K562 (cell line): ENCODE data around the gene ITGA1. TPM values are rescaled to one million over a fixed set of nuclear protein-coding genes. Genes with fewer than 3 reads are reported as not detected.

Source experiments
- ARID1B ChIP-seq: fragments of 450-650 bp; IDR thresholded peaks from 2 replicates; pipeline ENCODE4 v1.6.1; 2016; ENCODE audit warnings: antibody characterized with exemption, mild to moderate bottlenecking, inconsistent platforms
- CREB3 ChIP-seq: fragments of 450-650 bp; conservative IDR thresholded peaks from 2 replicates; pipeline ENCODE4 v1.6.1; 2016; ENCODE audit warnings: missing genetic modification characterization, low read depth, mild to moderate bottlenecking, missing compliant biosample characterization, moderate library complexity
- CTCF ChIP-seq, 3 experiments: IDR thresholded peaks in 2 of 3; conservative IDR thresholded peaks in 1 of 3; 2 replicates each; pipeline ENCODE4 v1.5.1; 2011 to 2012; ENCODE audit warnings: low read length in 3 of 3, mild to moderate bottlenecking in 3 of 3, control low read depth in 2 of 3, improper control_type of control experiment in 1 of 3, inconsistent platforms in 1 of 3, low read depth in 1 of 3, mixed read lengths in 1 of 3, moderate library complexity in 1 of 3; ENCODE audit not compliant: insufficient read depth in 2 of 3
- E4F1 ChIP-seq: fragments of 250-450 bp; sonication (Bioruptor Pico); IDR thresholded peaks from 2 replicates; pipeline ENCODE4 v1.5.0; 2021; ENCODE audit warnings: mild to moderate bottlenecking, borderline replicate concordance
- HEY1 ChIP-seq: fragments of 250-450 bp; sonication (Bioruptor Pico); IDR thresholded peaks from 2 replicates; pipeline ENCODE4 v1.5.0; 2020; ENCODE audit warnings: mild to moderate bottlenecking, moderate library complexity, borderline replicate concordance
- MEIS2 ChIP-seq: fragments of 450-650 bp; IDR thresholded peaks from 2 replicates; pipeline ENCODE4 v1.6.1; 2014; ENCODE audit warnings: mild to moderate bottlenecking; ENCODE audit not compliant: partially characterized antibody
- PBX2 ChIP-seq, 2 experiments: IDR thresholded peaks in 1 of 2; conservative IDR thresholded peaks in 1 of 2; 2 replicates each; pipeline ENCODE4 v1.6.1; 2016; ENCODE audit warnings: low read depth in 2 of 2, mild to moderate bottlenecking in 1 of 2, missing compliant biosample characterization in 1 of 2, missing genetic modification characterization in 1 of 2, moderate library complexity in 1 of 2
- RAD21 ChIP-seq, 2 experiments: fragments of 250-450 bp in 1 of 2; fragments of 450-650 bp in 1 of 2; sonication (Bioruptor Pico) in 1 of 2; formaldehyde crosslinking in 1 of 2; IDR thresholded peaks in 1 of 2; conservative IDR thresholded peaks in 1 of 2; 2 replicates each; pipeline versions ENCODE4 v1.4.0 to v1.8.0; 2020 to 2022; ENCODE audit warnings: mild to moderate bottlenecking in 2 of 2, moderate library complexity in 1 of 2
- SMC3 ChIP-seq: conservative IDR thresholded peaks from 2 replicates; pipeline ENCODE4 v1.6.1; 2011; ENCODE audit warnings: low read depth, low read length, improper control_type of control experiment; ENCODE audit not compliant: insufficient read depth
- polyA plus RNA-seq, 8 experiments: library from polyadenylated mRNA; depleted of rRNA in 4 of 8; stranded (reverse) in 5 of 8; unstranded in 3 of 8; fragments of >200 nt; fragmentation: Nextera tagmentation in 2 of 8; fragmentation: Illumina TruSeq in 1 of 8; extraction: Ambion mirVana in 2 of 8; extraction: Trizol in 1 of 8; gene quantifications; 2 replicates each; pipeline versions ENCODE4 v1.2.1 to v1.2.3, GENCODE V29; 2011 to 2014; ENCODE audit warnings: inconsistent platforms in 1 of 8, missing spikeins in 1 of 8
- total RNA-seq, 7 experiments: library from RNA; depleted of rRNA in 6 of 7; stranded (reverse); fragments of >200 nt in 6 of 7; fragmentation: Illumina TruSeq in 2 of 7; extraction: Trizol in 2 of 7; gene quantifications; 2 replicates each; pipeline versions ENCODE4 v1.2.1 to v1.2.3, GENCODE V29; 2011 to 2021; ENCODE audit warnings: low replicate concordance in 1 of 7

The ITGA1 gene
- total and polyA plus RNA-seq, 9 of the 15 experiments (the other 6 are each of a cell fraction or from before 2014, with no cell fraction given): 0.04 to 0.22 TPM; not detected in 7

- TF ChIP-seq RAD21 (CRISPR knock-in tag; conservative IDR thresholded peaks at IDR 0.05 in 1 of 2, IDR thresholded peaks at IDR 0.05 in 1 of 2) (peak; percentile 51 to 69), SMC3 (peak; percentile 37), HEY1 (CRISPR knock-in tag) (no peak), CTCF (IDR thresholded peaks at IDR 0.05 in 2 of 3, conservative IDR thresholded peaks at IDR 0.05 in 1 of 3; ENCODE audit: insufficient read depth in 2 of 3, low read depth in 1 of 3, low read length in 3 of 3) (peak; percentile 65 to 80 (median 69)), CREB3 (tag) (no peak), PBX2 (CRISPR knock-in tag; IDR thresholded peaks at IDR 0.05; ENCODE audit: low read depth) (no peak), PBX2 (tag; conservative IDR thresholded peaks at IDR 0.05; ENCODE audit: low read depth) (0 out of 2 replicates have a peak, but pooled peaks have one; percentile 48), MEIS2 (peak; percentile 20), E4F1 (no peak), ARID1B (no peak)
- TF ChIP-seq, all 486 proteins: peak for 10
Measured at GRCh38 chr5:52915176-52915875, 127.6 kb downstream of the ITGA1 start (continued).
